Calu3 (cell line): Measurements from ENCODE around the gene FITM1. TPM values are rescaled to one million over a fixed set of nuclear protein-coding genes. Genes with fewer than 3 reads are reported as not detected.

Experiments
- BruUV-seq: library from RNA; stranded (reverse); fragments of 400-500 nt; replicated peaks from 2 replicates; lab custom pipeline; 2021; lab: Mats Ljungman, UMichigan
- CTCF ChIA-PET: fragments of 300-600 bp; sonication (Branson Sonifier 250); formaldehyde crosslinking; loops from one replicate; lab custom pipeline; 2022; ENCODE audit warnings: antibody characterized with exemption; lab: Charles Lee
- DNase-seq: peaks from one replicate; pipeline ENCODE4 v3.0.0; 2022
- H3K27ac Mint-ChIP-seq: one replicate; pipeline ENCODE4 v1.8.0; 2022; ENCODE audit warnings: mixed read lengths; ENCODE audit not compliant: unreplicated experiment
- H3K27me3 Mint-ChIP-seq: one replicate; pipeline ENCODE4 v1.8.0; 2022; ENCODE audit warnings: mixed read lengths; ENCODE audit not compliant: unreplicated experiment
- H3K36me3 Mint-ChIP-seq: one replicate; pipeline ENCODE4 v1.8.0; 2022; ENCODE audit warnings: mild to moderate bottlenecking, moderate library complexity, mixed read lengths; ENCODE audit not compliant: insufficient read depth, unreplicated experiment
- H3K4me1 Mint-ChIP-seq: one replicate; pipeline ENCODE4 v1.8.0; 2022; ENCODE audit warnings: mild to moderate bottlenecking, low read depth, mixed read lengths; ENCODE audit not compliant: unreplicated experiment
- H3K4me3 Mint-ChIP-seq: one replicate; pipeline ENCODE4 v1.8.0; 2022; ENCODE audit warnings: mild to moderate bottlenecking, low read depth, moderate library complexity, mixed read lengths; ENCODE audit not compliant: unreplicated experiment
- H3K9me3 Mint-ChIP-seq: one replicate; pipeline ENCODE4 v1.8.0; 2022; ENCODE audit warnings: low read depth, mixed read lengths; ENCODE audit not compliant: unreplicated experiment
- CTCF ChIP-seq: fragments of 200-600 bp; IDR thresholded peaks from one replicate; pipeline ENCODE4 v1.8.0; 2022; ENCODE audit warnings: antibody characterized with exemption; ENCODE audit not compliant: unreplicated experiment
- intact Hi-C: fragments of 100-400 bp; cut with micrococcal nuclease; formaldehyde crosslinking; loops from one replicate; pipeline ENCODE4 v1.10.0; 2022; ENCODE audit not compliant: unreplicated experiment
- total RNA-seq: library from RNA; stranded (reverse); gene quantifications from 2 replicates; pipeline ENCODE4 v1.2.3, GENCODE V29; 2022

The FITM1 gene
- total RNA-seq, 1 experiment from 2014 or later, result 0.47 TPM

DNA sequence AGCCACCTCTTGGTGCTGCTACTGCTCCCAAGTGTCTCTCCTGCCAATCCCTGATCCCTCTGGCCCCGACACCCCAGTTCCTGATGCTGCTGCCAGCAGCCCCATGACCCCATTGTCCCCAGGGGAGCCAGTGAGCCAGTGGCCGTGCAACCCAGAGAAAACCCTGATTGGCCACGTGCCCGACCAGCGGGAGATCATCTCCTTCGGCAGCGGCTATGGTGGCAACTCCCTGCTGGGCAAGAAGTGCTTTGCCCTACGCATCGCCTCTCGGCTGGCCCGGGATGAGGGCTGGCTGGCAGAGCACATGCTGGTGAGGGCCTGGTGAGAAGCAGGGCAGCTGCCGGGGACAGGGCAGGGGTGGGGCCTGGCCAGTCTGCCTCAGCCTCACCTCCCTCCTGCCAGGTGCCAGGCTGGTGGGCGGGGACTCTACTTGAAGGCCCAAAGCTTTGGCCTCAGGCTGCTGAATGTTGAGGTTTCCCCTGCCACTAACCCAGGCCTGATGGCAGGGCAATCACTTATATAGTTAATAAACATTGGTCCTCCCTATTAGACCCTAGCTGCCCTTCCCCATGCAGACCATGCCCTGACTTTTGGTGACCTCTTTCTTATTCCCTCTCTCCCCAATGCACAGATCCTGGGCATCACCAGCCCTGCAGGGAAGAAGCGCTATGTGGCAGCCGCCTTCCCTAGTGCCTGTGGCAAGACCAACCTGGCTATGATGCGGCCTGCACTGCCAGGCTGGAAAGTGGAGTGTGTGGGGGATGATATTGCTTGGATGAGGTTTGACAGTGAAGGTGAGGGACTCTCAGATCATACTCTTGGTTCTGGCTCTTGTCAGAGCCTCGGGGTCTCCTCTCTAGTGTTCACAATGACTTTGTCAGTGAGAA lies 31.3 kb upstream of the FITM1 start:
- no TSS peak for BruUV-seq
- H3K4me3 Mint-ChIP-seq, result no peak overlapping the region
- peaks cover 63% of the 10 kb centered on the region for H3K36me3 Mint-ChIP-seq
- no peak overlapping the region for H3K27ac Mint-ChIP-seq
- CTCF ChIA-PET, result no interaction called here
- intact Hi-C loops, result no loop called here
- H3K9me3 Mint-ChIP-seq, result no peaks in the 10 kb centered on the region
- DNase-seq, result no peak
- peaks cover 7% of the 10 kb centered on the region for H3K4me1 Mint-ChIP-seq
- TF ChIP-seq CTCF, result no peak
- H3K27me3 Mint-ChIP-seq, result no peaks in the 10 kb centered on the region

GRCh38 chr14:24100197-24100981 lies 30.1 kb upstream of the FITM1 start:
- Mint-ChIP-seq H3K9me3 (no peaks in the 10 kb centered on the region), H3K27ac (no peak overlapping the region), H3K4me1 (peaks cover 4% of the 10 kb centered on the region), H3K27me3 (no peaks in the 10 kb centered on the region), H3K4me3 (no peak overlapping the region), H3K36me3 (peaks cover 58% of the 10 kb centered on the region)
- no peak for DNase-seq
- intact Hi-C loops, result no loop called here
- TF ChIP-seq CTCF, result no peak
- BruUV-seq, result no TSS peak
- CTCF ChIA-PET, result no interaction called here

- no peaks in the 10 kb centered on the region for H3K9me3 Mint-ChIP-seq
Measured at GRCh38 chr14:24100982-24101494, 29.4 kb upstream of the FITM1 start.

More at GRCh38 chr14:24100982-24101494, 29.4 kb upstream of the FITM1 start:
- BruUV-seq, result no TSS peak
- intact Hi-C loops, result no loop called here
- no peak for TF ChIP-seq CTCF
- no peak overlapping the region for H3K27ac Mint-ChIP-seq
- no peak overlapping the region for H3K4me3 Mint-ChIP-seq
- DNase-seq, result no peak
- H3K36me3 Mint-ChIP-seq, result peaks cover 53% of the 10 kb centered on the region
- H3K4me1 Mint-ChIP-seq, result no peaks in the 10 kb centered on the region
- CTCF ChIA-PET, result no interaction called here
- H3K27me3 Mint-ChIP-seq, result no peaks in the 10 kb centered on the region
